GM10248 (cell line): ENCODE measurements around the gene TRHDE.

ENCODE experiments used
- CTCF ChIA-PET: fragments of 300-600 bp; sonication (Branson Sonifier 250); formaldehyde crosslinking; extraction: SDS; loops from one replicate; lab custom pipeline; 2021; ENCODE audit warnings: antibody characterized with exemption; lab: Yijun Ruan, JAX
- POLR2A ChIA-PET: fragments of 350-650 bp; sonication (Branson Sonifier 250); formaldehyde crosslinking; extraction: SDS; loops from one replicate; lab custom pipeline; 2020; ENCODE audit warnings: antibody characterized with exemption; lab: Yijun Ruan, JAX
- DNase-seq: peaks from one replicate; pipeline ENCODE4 v3.0.0; 2012; ENCODE audit errors: extremely low spot score
- CTCF ChIP-seq: IDR thresholded peaks from 2 replicates; pipeline ENCODE4 v1.5.1; 2012; ENCODE audit warnings: mild to moderate bottlenecking, low read depth; ENCODE audit errors: extremely low read depth, missing control alignments, control extremely low read depth

TRHDE gene

GRCh38 chr12:72349491-72349890 lies 77.3 kb downstream of the TRHDE start:
- no peak for TF ChIP-seq CTCF
- POLR2A ChIA-PET, result no interaction called here
- DNase-seq, result no peak
- CTCF ChIA-PET, result no interaction called here

- no peak for TF ChIP-seq CTCF
- ChIA-PET CTCF (interaction anchor here (1.5 kb wide), 1 partner anchor 12 kb away, joined by 3 read pairs; no protein-coding TSS in a partner anchor), POLR2A (no interaction called here)
- no peak for DNase-seq
Measured at GRCh38 chr12:72359416-72359815, 87.2 kb downstream of the TRHDE start.

GRCh38 chr12:72365151-72365550 lies 93.0 kb downstream of the TRHDE start:
- no peak for TF ChIP-seq CTCF
- DNase-seq, result no peak
- ChIA-PET POLR2A (no interaction called here), CTCF (interaction anchor here (1.3 to 1.4 kb wide), 2 partner anchors 11 to 19 kb away, joined by 4 to 6 read pairs; no protein-coding TSS in a partner anchor)

GRCh38 chr12:72366255-72366654 lies 94.1 kb downstream of the TRHDE start:
- POLR2A ChIA-PET, result no interaction called here
- CTCF ChIA-PET, result interaction anchor here (1.3 kb wide), 1 partner anchor 10 kb away, joined by 4 read pairs; no protein-coding TSS in a partner anchor
- TF ChIP-seq CTCF, result no peak
- DNase-seq, result no peak

GRCh38 chr12:72368298-72368697 lies 96.1 kb downstream of the TRHDE start:
- CTCF ChIA-PET, result interaction anchor here (0.8 to 0.9 kb wide), 2 partner anchors 22 to 353 kb away, joined by 3 read pairs; no protein-coding TSS in a partner anchor
- POLR2A ChIA-PET, result no interaction called here
- no peak for DNase-seq
- TF ChIP-seq CTCF, result no peak

- TF ChIP-seq CTCF, result no peak
- ChIA-PET CTCF (interaction anchor here (0.8 to 1.6 kb wide), 3 partner anchors 21 to 353 kb away, joined by 3 read pairs; no protein-coding TSS in a partner anchor), POLR2A (no interaction called here)
- no peak for DNase-seq
Measured at GRCh38 chr12:72368719-72369422, 96.7 kb downstream of the TRHDE start.
